ENCODE results near the gene ARRDC3. TPM values are rescaled to one million over a fixed set of nuclear protein-coding genes. Genes with fewer than 3 reads are reported as not detected.

Gene ARRDC3, protein sequence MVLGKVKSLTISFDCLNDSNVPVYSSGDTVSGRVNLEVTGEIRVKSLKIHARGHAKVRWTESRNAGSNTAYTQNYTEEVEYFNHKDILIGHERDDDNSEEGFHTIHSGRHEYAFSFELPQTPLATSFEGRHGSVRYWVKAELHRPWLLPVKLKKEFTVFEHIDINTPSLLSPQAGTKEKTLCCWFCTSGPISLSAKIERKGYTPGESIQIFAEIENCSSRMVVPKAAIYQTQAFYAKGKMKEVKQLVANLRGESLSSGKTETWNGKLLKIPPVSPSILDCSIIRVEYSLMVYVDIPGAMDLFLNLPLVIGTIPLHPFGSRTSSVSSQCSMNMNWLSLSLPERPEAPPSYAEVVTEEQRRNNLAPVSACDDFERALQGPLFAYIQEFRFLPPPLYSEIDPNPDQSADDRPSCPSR
- 38.7 and 118 TPM in 2 replicates for total RNA-seq

GRCh38 chr5:91383027-91383955 lies at the start of gene ARRDC3:
Gene ARRDC3 (minus strand): TSS chr5:91383317. CDS start chr5:91383092, 225 bp downstream.

